MM.1S (cell line): ENCODE results near the gene ATP8A1.

Experiments
- DNase-seq: peaks from one replicate; pipeline ENCODE4 v3.0.0-alpha.2; 2015
- H2AFZ ChIP-seq: fragments of 300-600 bp; sonication (generic); 2 replicates; pipeline ENCODE4 v1.6.0; 2016; ENCODE audit warnings: antibody characterized with exemption, low read length
- H3F3A ChIP-seq: fragments of 300-600 bp; sonication (generic); 2 replicates; pipeline ENCODE4 v1.6.1; 2016; ENCODE audit warnings: mild to moderate bottlenecking, antibody characterized with exemption, low read length, moderate library complexity, mixed read lengths; ENCODE audit not compliant: insufficient read depth
- H3K27ac ChIP-seq: fragments of 300-600 bp; sonication (generic); 2 replicates; pipeline ENCODE4 v1.5.1; 2016; ENCODE audit warnings: mild to moderate bottlenecking, low read length
- H3K27me3 ChIP-seq: fragments of 300-600 bp; sonication (generic); replicated peaks from 2 replicates; pipeline ENCODE4 v1.6.0; 2016; ENCODE audit warnings: low read length; ENCODE audit not compliant: insufficient read depth
- H3K36me3 ChIP-seq: fragments of 300-600 bp; sonication (generic); replicated peaks from 2 replicates; pipeline ENCODE4 v1.6.1; 2016; ENCODE audit warnings: mild to moderate bottlenecking, low read length, mixed read lengths; ENCODE audit not compliant: insufficient read depth
- H3K4me1 ChIP-seq: fragments of 300-600 bp; sonication (generic); 2 replicates; pipeline ENCODE4 v1.6.1; 2016; ENCODE audit warnings: low read length, mixed read lengths
- H3K4me2 ChIP-seq: fragments of 300-600 bp; sonication (generic); 2 replicates; pipeline ENCODE4 v1.6.0; 2016; ENCODE audit warnings: low read depth, low read length
- H3K4me3 ChIP-seq: fragments of 300-600 bp; sonication (generic); 2 replicates; pipeline ENCODE4 v1.5.1; 2016; ENCODE audit warnings: low read length, mixed read lengths
- H3K79me2 ChIP-seq: fragments of 300-600 bp; sonication (generic); 2 replicates; pipeline ENCODE4 v1.6.1; 2016; ENCODE audit warnings: mixed run types, low read length, mixed read lengths
- H3K9ac ChIP-seq: fragments of 300-600 bp; sonication (generic); 2 replicates; pipeline ENCODE4 v1.6.1; 2016; ENCODE audit warnings: low read length, mixed read lengths
- H3K9me2 ChIP-seq: fragments of 300-600 bp; sonication (generic); replicated peaks from 2 replicates; pipeline ENCODE4 v1.6.1; 2016; ENCODE audit warnings: mild to moderate bottlenecking, low read length, mixed read lengths; ENCODE audit not compliant: insufficient read depth
- H3K9me3 ChIP-seq: fragments of 300-600 bp; sonication (generic); replicated peaks from 2 replicates; pipeline ENCODE4 v1.6.1; 2016; ENCODE audit warnings: mild to moderate bottlenecking, low read length, mixed read lengths; ENCODE audit not compliant: insufficient read depth
- H4K20me1 ChIP-seq: fragments of 300-600 bp; sonication (generic); 2 replicates; pipeline ENCODE4 v1.6.1; 2016; ENCODE audit warnings: mild to moderate bottlenecking, low read length, moderate library complexity, mixed read lengths; ENCODE audit not compliant: insufficient read depth
- CTCF ChIP-seq: fragments of 300-600 bp; sonication (generic); IDR thresholded peaks from 2 replicates; pipeline ENCODE4 v1.5.1; 2016; ENCODE audit warnings: antibody characterized with exemption, low read length, mixed read lengths
- EZH2 ChIP-seq: fragments of 300-600 bp; sonication (generic); optimal IDR thresholded peaks from 2 replicates; pipeline ENCODE3; 2017; ENCODE audit warnings: low read depth, mild to moderate bottlenecking, antibody characterized with exemption, low read length, mixed read lengths
- EZH2phosphoT487 ChIP-seq: fragments of 300-600 bp; sonication (generic); IDR thresholded peaks from 2 replicates; pipeline ENCODE4 v1.6.1; 2018; ENCODE audit warnings: antibody characterized with exemption, low read length

Gene ATP8A1

GRCh38 chr4:42642101-42642797 lies 14.7 kb downstream of the ATP8A1 start:
- Histone ChIP-seq H3K9me3 (no peaks in the 10 kb centered on the region), H3K4me1 (peaks cover 91% of the 10 kb centered on the region), H3K27me3 (no peaks in the 10 kb centered on the region), H3K9me2 (no peaks in the 10 kb centered on the region), H2AFZ (no peak overlapping the region), H3K4me3 (no peak overlapping the region), H3K36me3 (no peaks in the 10 kb centered on the region), H3K79me2 (peaks cover 87% of the 10 kb centered on the region), H3K27ac (no peak overlapping the region; the same call in 1 of the 2 replicates), H3K4me2 (peak overlapping the region; percentile 78; the same call in 1 of the 2 replicates), H3K9ac (no peak overlapping the region), H3F3A (peaks cover 33% of the 10 kb centered on the region), H4K20me1 (no peaks in the 10 kb centered on the region)
- no peak for DNase-seq
- TF ChIP-seq CTCF (no peak), EZH2 (no peak), EZH2phosphoT487 (no peak)

GRCh38 chr4:42641656-42642055 lies 15.2 kb downstream of the ATP8A1 start:
- DNase-seq, result no peak
- no peaks in the 10 kb centered on the region for H3K9me2 ChIP-seq
- H3K9me3 ChIP-seq, result no peaks in the 10 kb centered on the region
- H3K27me3 ChIP-seq, result no peaks in the 10 kb centered on the region
- H3K9ac ChIP-seq, result no peak overlapping the region
- H3K36me3 ChIP-seq, result no peaks in the 10 kb centered on the region
- H3K4me2 ChIP-seq, result peak overlapping the region; percentile 78; the same call in 1 of the 2 replicates
- peaks cover 92% of the 10 kb centered on the region for H3K4me1 ChIP-seq
- no peak overlapping the region for H2AFZ ChIP-seq
- TF ChIP-seq EZH2, result no peak
- TF ChIP-seq CTCF, result no peak
- TF ChIP-seq EZH2phosphoT487, result no peak
- no peak overlapping the region; the same call in 1 of the 2 replicates for H3K27ac ChIP-seq
- no peak overlapping the region for H3K4me3 ChIP-seq
- peaks cover 87% of the 10 kb centered on the region for H3K79me2 ChIP-seq
- no peaks in the 10 kb centered on the region for H4K20me1 ChIP-seq
- H3F3A ChIP-seq, result peaks cover 33% of the 10 kb centered on the region

- Histone ChIP-seq H3K9me3 (no peaks in the 10 kb centered on the region), H3F3A (peaks cover 33% of the 10 kb centered on the region), H4K20me1 (no peaks in the 10 kb centered on the region), H3K27me3 (no peaks in the 10 kb centered on the region), H3K79me2 (peaks cover 87% of the 10 kb centered on the region), H3K4me1 (peaks cover 90% of the 10 kb centered on the region), H3K4me2 (peak overlapping the region; percentile 78; the same call in 1 of the 2 replicates), H3K9me2 (no peaks in the 10 kb centered on the region), H3K36me3 (no peaks in the 10 kb centered on the region), H3K27ac (peak overlapping the region; percentile 86; the same call in 1 of the 2 replicates), H3K9ac (no peak overlapping the region), H3K4me3 (no peak overlapping the region), H2AFZ (no peak overlapping the region)
- no peak for DNase-seq
- TF ChIP-seq CTCF (no peak), EZH2phosphoT487 (no peak), EZH2 (no peak)
These were observed 15.7 kb downstream of the ATP8A1 start for GRCh38 chr4:42641161-42641560.
